Astrocyte of the cerebellum (primary cell): ENCODE data around the gene SASH1.

Experiments used
- DNase-seq: peaks from one replicate; pipeline ENCODE4 v3.0.0-alpha.2; 2011; ENCODE audit warnings: low read depth
- H3K4me3 ChIP-seq: 2 replicates; pipeline ENCODE4 v1.5.1; 2011; ENCODE audit warnings: mild to moderate bottlenecking, low read depth, low read length, moderate library complexity
- in situ Hi-C: cut with HindIII; loops from 2 replicates; pipeline ENCODE4 v1.10.0; 2017; ENCODE audit warnings: low sequenced_read_pairs
- TF ChIP-seq, protein P1 (sequence below): IDR thresholded peaks from 2 replicates; pipeline ENCODE4 v1.5.1; 2012; ENCODE audit warnings: low read length, low read depth, moderate library complexity, mild to moderate bottlenecking; ENCODE audit errors: missing control alignments

Gene SASH1

DNA sequence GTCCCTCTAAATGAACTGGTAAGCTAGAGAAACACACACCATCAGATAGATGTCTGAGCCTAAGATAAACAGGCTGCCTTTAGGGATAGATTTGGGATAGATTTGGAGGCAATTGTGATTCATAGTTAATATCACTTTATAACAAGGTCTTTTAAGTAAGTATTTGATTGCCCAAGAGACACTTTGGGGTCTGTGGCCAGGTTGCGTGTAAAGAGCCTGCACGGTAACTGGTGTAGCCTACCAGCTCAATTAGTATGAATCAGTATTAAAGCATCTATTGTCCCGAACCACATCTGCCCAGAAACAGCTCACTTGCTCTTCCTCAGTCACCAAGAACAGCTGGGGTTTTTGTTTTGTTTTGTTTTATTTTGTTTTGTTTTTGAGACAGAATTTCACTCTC is 193.3 kb downstream of the SASH1 start:
- no peak for DNase-seq
- H3K4me3 ChIP-seq: no peak overlapping the region
- in situ Hi-C loops: no loop called here
- TF ChIP-seq, protein P1, sequence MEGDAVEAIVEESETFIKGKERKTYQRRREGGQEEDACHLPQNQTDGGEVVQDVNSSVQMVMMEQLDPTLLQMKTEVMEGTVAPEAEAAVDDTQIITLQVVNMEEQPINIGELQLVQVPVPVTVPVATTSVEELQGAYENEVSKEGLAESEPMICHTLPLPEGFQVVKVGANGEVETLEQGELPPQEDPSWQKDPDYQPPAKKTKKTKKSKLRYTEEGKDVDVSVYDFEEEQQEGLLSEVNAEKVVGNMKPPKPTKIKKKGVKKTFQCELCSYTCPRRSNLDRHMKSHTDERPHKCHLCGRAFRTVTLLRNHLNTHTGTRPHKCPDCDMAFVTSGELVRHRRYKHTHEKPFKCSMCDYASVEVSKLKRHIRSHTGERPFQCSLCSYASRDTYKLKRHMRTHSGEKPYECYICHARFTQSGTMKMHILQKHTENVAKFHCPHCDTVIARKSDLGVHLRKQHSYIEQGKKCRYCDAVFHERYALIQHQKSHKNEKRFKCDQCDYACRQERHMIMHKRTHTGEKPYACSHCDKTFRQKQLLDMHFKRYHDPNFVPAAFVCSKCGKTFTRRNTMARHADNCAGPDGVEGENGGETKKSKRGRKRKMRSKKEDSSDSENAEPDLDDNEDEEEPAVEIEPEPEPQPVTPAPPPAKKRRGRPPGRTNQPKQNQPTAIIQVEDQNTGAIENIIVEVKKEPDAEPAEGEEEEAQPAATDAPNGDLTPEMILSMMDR: no peak

- peak; percentile 77 for DNase-seq
- in situ Hi-C loops: no loop called here
- H3K4me3 ChIP-seq: no peak overlapping the region
Measured at GRCh38 chr6:148538261-148539190, 195.9 kb downstream of the SASH1 start.

DNA sequence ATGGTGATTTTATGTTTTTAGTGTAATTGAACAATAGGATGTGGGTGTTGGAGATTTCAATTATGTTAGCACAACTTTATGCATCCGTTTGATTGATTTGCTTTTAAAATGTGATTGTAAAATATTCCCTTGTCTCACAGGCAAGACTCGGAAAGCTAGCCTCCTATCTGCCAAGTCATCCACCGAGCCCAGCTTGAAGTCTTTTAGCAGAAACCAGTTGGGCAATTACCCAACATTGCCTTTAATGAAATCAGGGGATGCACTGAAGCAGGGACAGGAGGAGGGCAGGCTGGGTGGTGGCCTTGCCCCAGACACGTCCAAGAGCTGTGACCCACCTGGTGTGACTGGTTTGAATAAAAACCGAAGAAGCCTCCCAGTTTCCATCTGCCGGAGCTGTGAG is 200.9 kb downstream of the SASH1 start:
- TF ChIP-seq, protein P1: no peak
- no peak overlapping the region for H3K4me3 ChIP-seq
- no peak for DNase-seq

More at GRCh38 chr6:148538261-148539190, 195.9 kb downstream of the SASH1 start:
- TF ChIP-seq, protein P1: no peak

DNA sequence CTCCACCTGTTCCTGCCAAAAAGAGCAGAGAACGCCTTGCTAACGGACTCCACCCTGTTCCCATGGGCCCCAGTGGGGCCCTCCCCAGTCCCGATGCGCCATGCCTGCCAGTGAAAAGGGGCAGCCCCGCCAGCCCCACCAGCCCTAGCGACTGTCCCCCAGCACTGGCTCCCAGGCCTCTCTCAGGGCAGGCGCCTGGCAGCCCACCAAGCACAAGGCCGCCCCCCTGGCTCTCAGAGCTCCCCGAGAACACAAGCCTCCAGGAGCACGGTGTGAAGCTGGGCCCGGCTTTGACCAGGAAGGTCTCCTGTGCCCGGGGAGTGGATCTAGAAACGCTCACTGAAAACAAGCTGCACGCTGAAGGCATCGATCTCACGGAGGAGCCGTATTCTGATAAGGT is 201.8 kb downstream of the SASH1 start:
- in situ Hi-C loops: no loop called here
- no peak for DNase-seq
- TF ChIP-seq, protein P1: no peak
- H3K4me3 ChIP-seq: no peak overlapping the region

More for the DNA sequence above, 200.9 kb downstream of the SASH1 start:
- in situ Hi-C loops: no loop called here

DNA sequence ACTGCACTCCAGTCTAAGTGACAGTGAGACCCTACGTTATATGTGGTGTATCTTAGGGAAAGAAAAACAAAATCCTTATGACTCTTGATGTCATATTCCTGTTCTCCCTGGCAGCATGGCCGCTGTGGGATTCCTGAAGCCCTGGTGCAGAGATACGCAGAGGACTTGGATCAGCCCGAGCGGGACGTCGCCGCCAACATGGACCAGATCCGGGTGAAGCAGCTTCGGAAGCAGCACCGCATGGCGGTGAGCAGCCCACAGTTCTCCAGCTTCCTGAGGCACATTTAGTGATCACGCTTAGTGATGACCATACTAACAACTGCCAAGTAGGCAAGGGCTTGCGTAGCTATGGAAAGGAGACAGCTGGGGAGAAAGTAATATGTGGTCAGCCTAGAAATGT is 203.3 kb downstream of the SASH1 start:
- DNase-seq: no peak
- in situ Hi-C loops: no loop called here
- H3K4me3 ChIP-seq: no peak overlapping the region
- TF ChIP-seq, protein P1: no peak

GRCh38 chr6:148547110-148547509 is 204.5 kb downstream of the SASH1 start:
- in situ Hi-C loops: no loop called here
- H3K4me3 ChIP-seq: no peak overlapping the region
- DNase-seq: no peak
- TF ChIP-seq, protein P1: no peak
